IPS DF 6.9 (cell line): ENCODE results near the gene EIF4H.

Experiments
- DNase-seq: peaks from one replicate; pipeline ENCODE4 v3.0.0-alpha.2; 2013; ENCODE audit warnings: low read depth, low spot score
- H3K27ac ChIP-seq: one replicate; pipeline ENCODE4 v1.5.1; 2013; ENCODE audit warnings: low read length, control low read depth
- H3K27me3 ChIP-seq: 2 replicates; pipeline ENCODE4 v1.6.1; 2013; ENCODE audit warnings: mild to moderate bottlenecking, low read length; ENCODE audit not compliant: control insufficient read depth, insufficient read depth
- H3K36me3 ChIP-seq: 2 replicates; pipeline ENCODE4 v1.6.1; 2013; ENCODE audit warnings: low read length; ENCODE audit not compliant: control insufficient read depth, insufficient read depth
- H3K4me1 ChIP-seq: 2 replicates; pipeline ENCODE4 v1.6.1; 2013; ENCODE audit warnings: low read length; ENCODE audit not compliant: control insufficient read depth, insufficient read depth
- H3K4me3 ChIP-seq: 2 replicates; pipeline ENCODE4 v1.5.1; 2013; ENCODE audit warnings: mild to moderate bottlenecking, low read length
- H3K9me3 ChIP-seq: 2 replicates; pipeline ENCODE4 v1.6.1; 2013; ENCODE audit warnings: low read length, inconsistent platforms; ENCODE audit not compliant: control insufficient read depth, insufficient read depth
- WGBS: extraction: QIAGEN DNeasy Blood & Tissue Kit; methylation state at CpG from one replicate; pipeline ENCODE4 v1.1.7; 2013; ENCODE audit warnings: mixed read lengths, missing lambda C conversion rate; ENCODE audit not compliant: insufficient read length, insufficient coverage; 5-methylcytosine and 5-hydroxymethylcytosine counted together

EIF4H gene

DNA sequence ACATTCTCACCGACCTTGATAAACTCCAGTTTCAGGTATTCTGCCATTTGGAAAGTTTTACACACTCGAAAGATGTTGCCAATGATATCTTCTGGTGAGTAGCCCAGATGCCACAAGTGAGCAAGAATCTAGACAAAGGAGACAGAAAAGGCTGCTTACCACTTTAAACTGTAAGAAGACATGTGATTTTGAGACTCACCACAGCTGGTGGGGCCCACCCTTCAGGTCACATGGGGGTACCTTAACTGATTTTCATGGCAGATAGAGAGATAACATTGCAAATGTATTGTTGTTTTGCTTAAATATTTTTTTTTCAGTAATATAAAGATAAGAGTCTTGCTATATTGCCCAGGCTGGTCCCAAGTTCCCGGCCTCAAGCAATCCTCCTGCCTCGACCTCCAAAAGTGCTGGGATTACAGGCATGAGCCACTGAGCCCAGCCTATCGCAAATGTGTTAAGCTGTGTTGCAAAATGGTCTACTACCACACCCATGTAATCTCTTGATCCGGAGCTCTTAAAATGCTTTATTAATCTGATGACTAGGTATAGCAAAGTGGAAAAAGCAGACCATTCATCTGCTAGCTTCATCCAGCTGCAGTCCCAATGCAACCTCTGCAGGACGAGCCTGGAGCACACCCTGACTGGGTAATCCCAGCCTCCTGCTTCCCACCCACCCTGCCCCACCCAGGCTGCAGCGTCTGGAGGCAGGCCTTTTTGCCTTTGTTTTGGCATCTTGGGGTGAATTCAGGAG lies 61.5 kb downstream of the EIF4H start:
- peaks cover 61% of the 10 kb centered on the region for H3K36me3 ChIP-seq
- H3K27ac ChIP-seq: no peak overlapping the region
- no CpG with 5 or more reads among the region's 8 CpGs for WGBS
- no peaks in the 10 kb centered on the region for H3K4me1 ChIP-seq
- no peaks in the 10 kb centered on the region for H3K9me3 ChIP-seq
- no peak for DNase-seq
- H3K4me3 ChIP-seq: no peak overlapping the region
- H3K27me3 ChIP-seq: no peaks in the 10 kb centered on the region

DNA sequence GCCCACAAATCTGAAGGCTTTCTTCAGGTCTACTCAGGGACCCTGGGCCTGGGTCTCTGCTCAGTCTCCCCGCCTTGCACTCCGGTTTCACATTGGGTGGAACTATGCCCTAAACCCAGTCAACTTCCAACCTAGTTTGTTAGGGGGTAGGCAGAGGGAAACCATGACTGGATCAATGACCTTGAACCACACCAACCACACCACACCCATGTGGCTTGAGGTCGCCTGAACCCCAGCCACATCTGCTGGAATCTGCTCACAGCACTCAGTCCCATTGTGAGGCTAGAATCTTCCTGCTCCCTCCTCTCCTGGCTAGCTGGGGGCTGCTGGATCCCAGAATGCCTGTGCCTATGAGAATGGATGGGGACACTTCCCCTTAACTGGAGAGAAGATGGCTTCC lies 62.1 kb downstream of the EIF4H start:
- no CpG with 5 or more reads among the region's 3 CpGs for WGBS
- Histone ChIP-seq H3K9me3 (no peaks in the 10 kb centered on the region), H3K4me3 (no peak overlapping the region), H3K27ac (no peak overlapping the region), H3K36me3 (peaks cover 59% of the 10 kb centered on the region), H3K27me3 (no peaks in the 10 kb centered on the region), H3K4me1 (no peaks in the 10 kb centered on the region)
- DNase-seq: no peak

DNA sequence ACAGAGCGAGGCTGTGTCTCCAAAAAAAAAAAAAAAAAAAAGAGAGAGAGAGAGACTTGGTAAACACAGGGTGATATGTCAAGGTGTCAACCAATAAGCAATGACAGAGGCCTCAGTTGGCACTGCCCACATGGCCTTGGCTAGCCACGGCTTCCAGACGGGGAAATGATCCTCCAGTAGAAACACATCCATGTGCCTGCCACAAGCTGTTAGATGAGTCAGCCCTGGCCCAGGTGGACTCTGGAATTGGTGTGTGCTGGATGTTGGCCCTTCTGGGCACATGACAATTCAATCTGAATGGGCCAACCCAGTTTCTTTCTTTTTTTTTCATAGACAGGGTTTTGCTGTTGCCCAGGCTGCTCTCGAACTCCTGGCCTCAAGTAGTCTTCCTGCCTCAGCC lies 66.3 kb downstream of the EIF4H start:
- H3K36me3 ChIP-seq: peaks cover 56% of the 10 kb centered on the region

DNA sequence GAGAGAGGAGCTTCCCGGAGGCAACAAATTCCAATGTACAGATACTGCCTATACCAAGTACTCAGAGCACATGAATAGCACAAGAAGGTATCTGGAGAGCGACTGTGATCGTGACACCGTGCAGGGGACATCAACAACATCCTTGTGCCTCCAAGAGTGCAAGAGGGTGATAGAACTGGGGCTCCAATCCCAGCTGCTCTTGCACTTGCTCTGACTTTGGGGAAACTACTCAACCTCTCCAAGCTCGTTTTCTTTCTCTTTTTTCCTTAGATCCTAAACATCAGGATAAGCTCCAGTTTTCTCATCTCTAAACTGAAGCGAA lies 67.9 kb downstream of the EIF4H start:
- Histone ChIP-seq H3K4me1 (no peaks in the 10 kb centered on the region), H3K36me3 (peaks cover 48% of the 10 kb centered on the region), H3K27ac (no peak overlapping the region), H3K27me3 (no peaks in the 10 kb centered on the region), H3K4me3 (no peak overlapping the region), H3K9me3 (no peaks in the 10 kb centered on the region)
- no peak for DNase-seq
- WGBS: no CpG with 5 or more reads among the region's 6 CpGs

More for the DNA sequence above, 66.3 kb downstream of the EIF4H start:
- Histone ChIP-seq H3K4me3 (no peak overlapping the region), H3K4me1 (no peaks in the 10 kb centered on the region), H3K9me3 (no peaks in the 10 kb centered on the region), H3K27ac (no peak overlapping the region), H3K27me3 (no peaks in the 10 kb centered on the region)
- no peak for DNase-seq
- WGBS: no CpG with 5 or more reads among the region's 4 CpGs

DNA sequence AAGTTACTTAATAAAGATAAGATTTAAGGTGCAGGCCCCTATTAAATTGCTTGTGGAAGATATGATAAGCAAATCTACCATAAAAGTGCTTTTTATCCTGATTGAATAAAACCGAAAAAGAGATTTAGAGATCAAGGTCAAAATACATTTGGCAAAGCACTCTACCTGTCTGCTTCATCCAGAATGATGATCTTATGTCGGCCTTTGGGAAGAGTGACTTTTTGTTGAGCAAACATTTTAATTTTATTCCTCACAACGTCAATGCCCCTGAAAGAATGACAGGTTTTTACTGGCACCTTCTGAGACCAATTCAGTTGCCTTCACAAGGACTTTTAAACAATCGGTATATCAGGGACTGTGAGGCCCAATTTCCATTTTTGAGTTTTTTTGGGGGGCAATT lies 72.3 kb downstream of the EIF4H start:
- H3K4me3 ChIP-seq: no peak overlapping the region
- no peak for DNase-seq
- WGBS: no CpG with 5 or more reads among the region's 4 CpGs
- peaks cover 43% of the 10 kb centered on the region for H3K36me3 ChIP-seq
- H3K9me3 ChIP-seq: no peaks in the 10 kb centered on the region
- H3K27me3 ChIP-seq: no peaks in the 10 kb centered on the region
- H3K27ac ChIP-seq: no peak overlapping the region
- H3K4me1 ChIP-seq: no peaks in the 10 kb centered on the region
